ENCODE measurements around the gene CD48.

The CD48 gene

GRCh38 chr1:160752924-160753323 lies 41.3 kb upstream of the CD48 start:
- no peak overlapping the region for H2AFZ ChIP-seq (ENCODE audit: low read depth, low read length)
- peaks cover 5% of the 10 kb centered on the region; the same call in 1 of the 2 replicates for H4K20me1 ChIP-seq (ENCODE audit: insufficient read depth, low read length)
- H3K4me2 ChIP-seq (ENCODE audit: low read length): no peak overlapping the region
- no peak for TF ChIP-seq EZH2phosphoT487 (IDR thresholded peaks at IDR 0.05; ENCODE audit: low read depth)
- no peak for TF ChIP-seq CTCF (IDR thresholded peaks at IDR 0.05; ENCODE audit: low read depth, low read length)
- H3K36me3 ChIP-seq (replicated peaks; ENCODE audit: low read depth, low read length): peaks cover 53% of the 10 kb centered on the region
- peaks cover 20% of the 10 kb centered on the region for H3K4me1 ChIP-seq (ENCODE audit: low read length)
- H3K9ac ChIP-seq (ENCODE audit: low read length): no peak overlapping the region
- no peak overlapping the region for H3K27ac ChIP-seq (ENCODE audit: low read length)
- no peaks in the 10 kb centered on the region for H3K27me3 ChIP-seq (ENCODE audit: low read depth, low read length)
- no peaks in the 10 kb centered on the region for H3K9me3 ChIP-seq (ENCODE audit: insufficient read depth, low read length)
- H3K79me2 ChIP-seq (ENCODE audit: low read length): no peaks in the 10 kb centered on the region
- no peak overlapping the region for H3K4me3 ChIP-seq (ENCODE audit: low read length)

GRCh38 chr1:160752406-160752805 lies 40.8 kb upstream of the CD48 start:
- no peak for TF ChIP-seq EZH2phosphoT487 (IDR thresholded peaks at IDR 0.05; ENCODE audit: low read depth)
- TF ChIP-seq CTCF (IDR thresholded peaks at IDR 0.05; ENCODE audit: low read depth, low read length): no peak
- Histone ChIP-seq H3K4me2 (ENCODE audit: low read length) (no peak overlapping the region), H4K20me1 (ENCODE audit: insufficient read depth, low read length) (peaks cover 8% of the 10 kb centered on the region; the same call in 1 of the 2 replicates), H3K9ac (ENCODE audit: low read length) (no peak overlapping the region), H3K36me3 (replicated peaks; ENCODE audit: low read depth, low read length) (peaks cover 56% of the 10 kb centered on the region), H3K79me2 (ENCODE audit: low read length) (no peaks in the 10 kb centered on the region), H3K4me1 (ENCODE audit: low read length) (peaks cover 20% of the 10 kb centered on the region), H2AFZ (ENCODE audit: low read depth, low read length) (no peak overlapping the region), H3K9me3 (ENCODE audit: insufficient read depth, low read length) (no peaks in the 10 kb centered on the region), H3K27me3 (ENCODE audit: low read depth, low read length) (no peaks in the 10 kb centered on the region), H3K4me3 (ENCODE audit: low read length) (no peak overlapping the region), H3K27ac (ENCODE audit: low read length) (no peak overlapping the region)

- peaks cover 56% of the 10 kb centered on the region for H3K36me3 ChIP-seq (replicated peaks; ENCODE audit: low read depth, low read length)
- H3K4me3 ChIP-seq (ENCODE audit: low read length): no peak overlapping the region
- no peak overlapping the region for H3K4me2 ChIP-seq (ENCODE audit: low read length)
- H3K9ac ChIP-seq (ENCODE audit: low read length): no peak overlapping the region
- H4K20me1 ChIP-seq (ENCODE audit: insufficient read depth, low read length): peaks cover 8% of the 10 kb centered on the region; the same call in 1 of the 2 replicates
- H3K79me2 ChIP-seq (ENCODE audit: low read length): peaks cover 8% of the 10 kb centered on the region; the same call in 1 of the 2 replicates
- H3K27ac ChIP-seq (ENCODE audit: low read length): no peak overlapping the region
- no peaks in the 10 kb centered on the region for H3K9me3 ChIP-seq (ENCODE audit: insufficient read depth, low read length)
- H2AFZ ChIP-seq (ENCODE audit: low read depth, low read length): no peak overlapping the region
- no peaks in the 10 kb centered on the region for H3K27me3 ChIP-seq (ENCODE audit: low read depth, low read length)
- H3K4me1 ChIP-seq (ENCODE audit: low read length): peaks cover 20% of the 10 kb centered on the region
- TF ChIP-seq EZH2phosphoT487 (IDR thresholded peaks at IDR 0.05; ENCODE audit: low read depth): no peak
- no peak for TF ChIP-seq CTCF (IDR thresholded peaks at IDR 0.05; ENCODE audit: low read depth, low read length)
These were observed 39.0 kb upstream of the CD48 start for GRCh38 chr1:160750608-160751007.

GRCh38 chr1:160748878-160749269 lies 37.3 kb upstream of the CD48 start:
- peaks cover 55% of the 10 kb centered on the region for H3K36me3 ChIP-seq (replicated peaks; ENCODE audit: low read depth, low read length)
- H3K4me2 ChIP-seq (ENCODE audit: low read length): no peak overlapping the region
- H3K4me1 ChIP-seq (ENCODE audit: low read length): peaks cover 37% of the 10 kb centered on the region
- no peak overlapping the region for H3K4me3 ChIP-seq (ENCODE audit: low read length)
- no peaks in the 10 kb centered on the region for H3K27me3 ChIP-seq (ENCODE audit: low read depth, low read length)
- peaks cover 8% of the 10 kb centered on the region; the same call in 1 of the 2 replicates for H4K20me1 ChIP-seq (ENCODE audit: insufficient read depth, low read length)
- no peaks in the 10 kb centered on the region for H3K9me3 ChIP-seq (ENCODE audit: insufficient read depth, low read length)
- no peak for TF ChIP-seq EZH2phosphoT487 (IDR thresholded peaks at IDR 0.05; ENCODE audit: low read depth)
- no peak for TF ChIP-seq CTCF (IDR thresholded peaks at IDR 0.05; ENCODE audit: low read depth, low read length)
- no peak overlapping the region for H3K27ac ChIP-seq (ENCODE audit: low read length)
- H2AFZ ChIP-seq (ENCODE audit: low read depth, low read length): no peak overlapping the region
- peaks cover 22% of the 10 kb centered on the region for H3K79me2 ChIP-seq (ENCODE audit: low read length)
- no peak overlapping the region for H3K9ac ChIP-seq (ENCODE audit: low read length)

Data from OCI-LY3 (cell line).